Natural killer cell (primary cell): ENCODE data around the gene FLVCR1. TPM values are rescaled to one million over a fixed set of nuclear protein-coding genes. Genes with fewer than 3 reads are reported as not detected.

ENCODE experiments used
- ATAC-seq, 3 donors: fragments of 150-1000 bp in 2 of 3; fragments of 200-7000 bp in 1 of 3; cut with Tn5 transposase; 1 replicate in 1 of 3; 2 replicates in 2 of 3; pipeline ENCODE4 v1.10.0; 2021; ENCODE audit warnings: mild to moderate bottlenecking in 2 of 3, moderate library complexity in 2 of 3
- DNase-seq, 2 donors: peaks; one replicate each; pipeline versions ENCODE4 v3.0.0 to v3.0.0-alpha.2; 2013 to 2021; ENCODE audit warnings: mixed read lengths in 1 of 2
- H3K27ac ChIP-seq: one replicate; pipeline ENCODE4 v1.5.1; 2013; ENCODE audit warnings: mild to moderate bottlenecking, low read length
- H3K27me3 ChIP-seq: one replicate; pipeline ENCODE4 v1.6.1; 2013; ENCODE audit warnings: low read length; ENCODE audit not compliant: control insufficient read depth, insufficient read depth
- H3K36me3 ChIP-seq: one replicate; pipeline ENCODE4 v1.6.1; 2013; ENCODE audit warnings: low read length; ENCODE audit not compliant: control insufficient read depth, insufficient read depth
- H3K4me1 ChIP-seq: one replicate; pipeline ENCODE4 v1.6.1; 2013; ENCODE audit warnings: low read length; ENCODE audit not compliant: control insufficient read depth, insufficient read depth
- H3K4me3 ChIP-seq: one replicate; pipeline ENCODE4 v1.5.1; 2013; ENCODE audit warnings: low read length
- H3K9me3 ChIP-seq: one replicate; pipeline ENCODE4 v1.6.1; 2013; ENCODE audit warnings: low read length; ENCODE audit not compliant: control insufficient read depth, insufficient read depth
- H3K27ac Mint-ChIP-seq, 2 donors: one replicate each; pipeline ENCODE4 v1.8.0; 2022; ENCODE audit warnings: mild to moderate bottlenecking in 2 of 2, mixed read lengths in 2 of 2, moderate library complexity in 1 of 2
- H3K27me3 Mint-ChIP-seq, 2 donors: one replicate each; pipeline ENCODE4 v1.8.0; 2022; ENCODE audit warnings: low read depth in 2 of 2, mixed read lengths in 2 of 2
- H3K36me3 Mint-ChIP-seq: one replicate; pipeline ENCODE4 v1.8.0; 2022; ENCODE audit warnings: mixed read lengths
- H3K4me1 Mint-ChIP-seq, 2 donors: one replicate each; pipeline ENCODE4 v1.8.0; 2022; ENCODE audit warnings: mixed read lengths in 2 of 2
- H3K4me3 Mint-ChIP-seq: one replicate; pipeline ENCODE4 v1.8.0; 2022; ENCODE audit warnings: mild to moderate bottlenecking, moderate library complexity, mixed read lengths
- H3K9me3 Mint-ChIP-seq, 2 donors: one replicate each; pipeline ENCODE4 v1.8.0; 2022; ENCODE audit warnings: mixed read lengths in 2 of 2
- CTCF ChIP-seq: fragments of 200-600 bp; IDR thresholded peaks from one replicate; pipeline ENCODE4 v1.8.0; 2022; ENCODE audit warnings: antibody characterized with exemption
- WGBS: methylation state at CpG from one replicate; pipeline ENCODE4 v1.1.7; 2013; ENCODE audit warnings: missing lambda C conversion rate; ENCODE audit not compliant: insufficient coverage; 5-methylcytosine and 5-hydroxymethylcytosine counted together
- intact Hi-C: fragments of 100-400 bp; cut with micrococcal nuclease; formaldehyde crosslinking; loops from one replicate; pipeline ENCODE4 v1.14.2; 2022
- total RNA-seq, 4 donors: library from RNA; stranded (reverse); fragments of 120-200 nt in 1 of 4; gene quantifications; one replicate each; pipeline versions ENCODE4 v1.2.3 to v1.2.4, GENCODE V29; 2013 to 2022

The FLVCR1 gene
- 10 to 100 TPM in 2 of 3 donors, 1 to 10 TPM in 1; 8.1 to 15.0 (median 11.4) TPM for total RNA-seq
- 19.8 TPM for total RNA-seq (2013)

- ATAC-seq (peak; percentile 98 to 100 (median 98)), DNase-seq (peak; percentile 89 to 94)
- TF ChIP-seq CTCF: no peak
- H3K27ac ChIP-seq: peak within 1 kb of the TSS; percentile 75
- peak within 1 kb of the TSS; percentile 87 to 95 for H3K27ac Mint-ChIP-seq
- H3K9me3 ChIP-seq: no peaks in the 10 kb centered on the region
- intact Hi-C loops: loop anchor here (5.0 kb wide), 1 partner anchor 66 kb away; the partner anchor contains the start of genes NSL1 and TATDN3
- peaks cover 13 to 29% of the 10 kb centered on the region in 2 donors for H3K4me1 Mint-ChIP-seq
- WGBS: 0% methylated on average over 54 of the region's 54 CpGs
- H3K36me3 Mint-ChIP-seq: no peaks in the 10 kb centered on the region
- no peaks in the 10 kb centered on the region for H3K27me3 Mint-ChIP-seq
- peak within 1 kb of the TSS; percentile 79 for H3K4me3 ChIP-seq
- H3K36me3 ChIP-seq: no peaks in the 10 kb centered on the region
- no peaks in the 10 kb centered on the region for H3K27me3 ChIP-seq
- H3K4me3 Mint-ChIP-seq: peak within 1 kb of the TSS; percentile 95
- peaks cover 26% of the 10 kb centered on the region for H3K4me1 ChIP-seq
- no peaks in the 10 kb centered on the region for H3K9me3 Mint-ChIP-seq
Measured at GRCh38 chr1:212857992-212858460, at the start of gene FLVCR1. Gene FLVCR1 (plus strand): TSS chr1:212858275. CDS start chr1:212858453, 178 bp downstream.

DNA sequence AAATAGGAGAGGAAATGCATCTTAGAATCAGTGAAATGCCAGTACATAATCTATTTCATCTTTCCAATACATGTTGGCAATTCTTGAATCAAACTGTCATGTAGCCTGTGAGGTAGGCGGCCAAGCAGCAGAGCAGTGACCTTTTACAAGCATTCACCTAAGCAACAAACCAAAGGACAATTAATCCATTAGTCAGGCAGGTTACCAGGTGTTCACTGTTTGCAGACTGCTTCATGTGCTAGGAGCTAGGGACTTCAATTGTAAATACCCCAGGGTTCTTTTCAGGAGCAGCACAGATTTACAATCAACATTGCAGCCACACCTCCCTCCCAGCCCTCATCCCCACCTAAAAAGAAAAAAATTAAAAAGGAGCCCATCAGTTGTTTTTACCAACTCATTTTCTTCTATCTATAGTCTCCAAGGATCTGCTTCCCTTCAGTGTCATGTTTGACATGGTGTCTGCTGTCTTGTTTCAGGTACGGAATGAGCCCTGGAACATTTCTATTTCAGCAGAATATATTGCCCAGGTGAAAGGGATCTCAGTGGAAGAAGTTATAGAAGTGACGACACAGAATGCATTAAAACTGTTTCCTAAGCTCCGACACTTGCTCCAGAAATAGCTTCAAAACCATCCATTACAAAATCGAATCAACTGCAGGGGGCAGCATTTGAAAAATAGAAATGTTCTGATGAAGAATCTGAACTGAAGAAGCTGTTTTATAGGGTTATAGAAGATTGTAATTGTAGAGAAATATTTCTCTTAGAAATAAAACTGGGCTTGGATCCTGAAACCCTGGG, 43.3 kb upstream of the FLVCR1 start:
- no peak overlapping the region for H3K27ac ChIP-seq
- no peaks in the 10 kb centered on the region for H3K4me1 ChIP-seq
- 93% methylated on average over 2 of the region's 5 CpGs for WGBS
- H3K27me3 ChIP-seq: no peaks in the 10 kb centered on the region
- Mint-ChIP-seq H3K4me1 (peaks cover 0 to 4% of the 10 kb centered on the region in 2 donors), H3K4me3 (no peak overlapping the region), H3K27ac (no peak overlapping the region), H3K36me3 (no peaks in the 10 kb centered on the region), H3K27me3 (peaks cover 0 to 3% of the 10 kb centered on the region in 2 donors), H3K9me3 (no peaks in the 10 kb centered on the region)
- ATAC-seq (no peak), DNase-seq (peak in 1 of 2 donors; percentile 38)
- H3K4me3 ChIP-seq: no peak overlapping the region
- H3K36me3 ChIP-seq: peaks cover 7% of the 10 kb centered on the region
- intact Hi-C loops: loop anchor here (2.0 kb wide), 1 partner anchor 180 kb away; no protein-coding TSS in a partner anchor
- no peaks in the 10 kb centered on the region for H3K9me3 ChIP-seq
- no peak for TF ChIP-seq CTCF

GRCh38 chr1:212816567-212817278, 41.4 kb upstream of the FLVCR1 start:
- no peak for ATAC-seq
- no peak for DNase-seq
- Mint-ChIP-seq H3K27me3 (peaks cover 0 to 4% of the 10 kb centered on the region in 2 donors), H3K4me1 (peaks cover 0 to 6% of the 10 kb centered on the region in 2 donors), H3K4me3 (no peak overlapping the region), H3K36me3 (no peaks in the 10 kb centered on the region), H3K9me3 (no peaks in the 10 kb centered on the region), H3K27ac (no peak overlapping the region)
- Histone ChIP-seq H3K36me3 (peaks cover 7% of the 10 kb centered on the region), H3K4me3 (no peak overlapping the region), H3K4me1 (no peaks in the 10 kb centered on the region), H3K9me3 (no peaks in the 10 kb centered on the region), H3K27ac (no peak overlapping the region), H3K27me3 (no peaks in the 10 kb centered on the region)
- WGBS: 98% methylated on average over 3 of the region's 3 CpGs
- TF ChIP-seq CTCF: no peak
- intact Hi-C loops: no loop called here
